HG03108 (cell line): ENCODE measurements around the gene MYO18B.

Experiments used
- ATAC-seq: cut with Tn5 transposase; IDR thresholded peaks from one replicate; pipeline ENCODE4 v1.9.1; 2021; ENCODE audit warnings: moderate library complexity; ENCODE audit not compliant: unreplicated experiment

MYO18B gene

GRCh38 chr22:26033586-26033985 lies 291.6 kb downstream of the MYO18B start:
- ATAC-seq = no peak

DNA sequence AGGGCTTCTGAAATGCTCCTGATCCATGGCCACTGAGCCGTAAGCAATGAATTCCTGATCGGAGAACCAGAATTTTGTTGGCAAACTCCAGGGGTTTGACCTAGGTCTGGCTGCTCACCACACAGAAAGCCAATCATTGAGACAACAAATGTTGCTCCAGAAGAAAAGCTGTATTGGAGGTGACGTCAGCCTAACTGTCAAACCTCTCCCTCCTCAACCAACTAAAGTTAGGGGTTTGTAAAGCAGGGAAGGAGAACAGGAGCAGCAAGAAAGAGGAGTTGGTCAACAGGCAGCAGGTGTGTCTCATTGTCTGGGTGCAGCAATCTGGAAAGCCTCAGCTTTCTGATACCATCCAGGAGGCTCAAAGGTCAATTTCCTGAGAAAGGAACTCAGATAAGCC lies 293.5 kb downstream of the MYO18B start:
- ATAC-seq = no peak

DNA sequence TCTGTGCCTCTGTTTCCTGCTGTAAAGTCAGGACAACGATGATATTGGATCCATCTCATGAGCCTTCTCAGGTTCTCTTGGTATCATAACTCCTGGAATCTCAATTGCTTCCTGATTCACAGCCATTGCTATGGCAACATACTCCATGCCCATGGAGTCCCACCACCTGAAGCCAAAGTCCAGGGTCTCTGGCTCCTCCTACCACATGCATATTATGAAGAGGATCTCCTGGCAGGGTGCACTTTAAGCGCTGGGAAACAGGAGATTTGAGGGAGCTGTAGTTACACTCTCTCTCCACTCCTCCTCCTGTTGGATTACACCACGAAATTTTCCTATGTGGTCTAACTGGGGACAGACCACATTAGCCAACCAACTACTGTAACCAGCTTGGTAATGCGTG lies 296.4 kb downstream of the MYO18B start:
- ATAC-seq = no peak

GRCh38 chr22:26041931-26042330 lies 299.9 kb downstream of the MYO18B start:
- no peak for ATAC-seq

DNA sequence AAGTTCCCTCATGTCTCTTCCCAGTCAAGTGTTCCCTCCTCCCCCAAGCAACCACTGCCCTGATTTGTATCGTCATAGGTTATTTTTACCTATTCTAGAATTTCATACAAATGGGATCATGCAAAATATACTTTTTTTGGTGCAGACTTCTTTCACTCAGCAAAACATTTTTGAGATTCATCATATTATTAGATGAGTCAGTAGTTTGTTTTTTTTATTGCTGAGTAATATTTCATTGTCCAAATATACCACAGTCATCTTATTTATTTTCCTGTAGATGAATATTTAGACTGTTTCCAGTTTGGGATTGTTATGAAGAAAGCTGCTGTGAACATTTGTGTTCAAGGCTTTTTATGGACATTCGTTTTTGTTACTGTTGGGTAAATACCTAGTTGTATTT lies 301.0 kb downstream of the MYO18B start:
- ATAC-seq = no peak

- no peak for ATAC-seq
These were observed 303.1 kb downstream of the MYO18B start for GRCh38 chr22:26045051-26045450.

DNA sequence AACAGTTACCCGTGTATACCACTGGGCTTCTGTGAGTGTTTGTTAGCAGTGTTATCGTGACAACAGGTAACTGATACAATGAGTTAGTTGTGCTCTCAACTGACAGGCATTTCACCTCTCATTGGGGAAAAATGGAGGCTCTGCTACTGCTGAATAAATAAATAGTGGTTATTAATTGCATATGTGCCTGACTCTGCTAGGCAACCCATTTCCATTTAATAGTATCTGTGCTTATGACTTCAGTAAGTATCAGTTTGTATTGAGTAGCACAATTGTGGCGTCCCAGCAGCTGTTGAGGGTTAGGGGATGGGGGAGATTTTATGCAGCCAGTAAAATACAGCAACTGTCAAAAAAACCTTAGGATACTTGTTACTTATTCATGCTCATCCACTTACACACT lies 303.9 kb downstream of the MYO18B start:
- no peak for ATAC-seq

- no peak for ATAC-seq
These were observed 305.5 kb downstream of the MYO18B start for GRCh38 chr22:26047516-26047915.

DNA sequence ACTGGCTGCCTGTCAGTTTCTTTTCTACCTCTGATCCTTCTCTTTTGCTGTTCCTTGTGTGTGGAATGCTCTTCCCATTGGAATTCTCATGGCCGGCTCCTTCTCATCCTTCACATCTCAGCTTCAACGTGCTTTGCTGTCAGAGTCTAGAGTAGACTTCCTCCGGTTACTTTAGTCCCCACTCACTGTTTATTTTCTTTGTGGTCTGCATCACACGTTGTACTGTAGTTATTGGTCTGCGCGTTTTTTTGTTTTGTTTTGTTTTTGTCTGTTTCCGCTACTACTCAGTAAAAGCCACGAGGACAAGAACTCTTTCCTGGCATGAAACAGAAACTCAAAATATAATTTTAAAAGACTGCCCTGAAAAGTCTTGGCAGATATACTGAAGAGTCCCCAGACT lies 305.9 kb downstream of the MYO18B start:
- ATAC-seq = no peak

GRCh38 chr22:26050079-26050478 lies 308.1 kb downstream of the MYO18B start:
- no peak for ATAC-seq

GRCh38 chr22:26053737-26054316 lies 311.8 kb downstream of the MYO18B start:
- no peak for ATAC-seq

DNA sequence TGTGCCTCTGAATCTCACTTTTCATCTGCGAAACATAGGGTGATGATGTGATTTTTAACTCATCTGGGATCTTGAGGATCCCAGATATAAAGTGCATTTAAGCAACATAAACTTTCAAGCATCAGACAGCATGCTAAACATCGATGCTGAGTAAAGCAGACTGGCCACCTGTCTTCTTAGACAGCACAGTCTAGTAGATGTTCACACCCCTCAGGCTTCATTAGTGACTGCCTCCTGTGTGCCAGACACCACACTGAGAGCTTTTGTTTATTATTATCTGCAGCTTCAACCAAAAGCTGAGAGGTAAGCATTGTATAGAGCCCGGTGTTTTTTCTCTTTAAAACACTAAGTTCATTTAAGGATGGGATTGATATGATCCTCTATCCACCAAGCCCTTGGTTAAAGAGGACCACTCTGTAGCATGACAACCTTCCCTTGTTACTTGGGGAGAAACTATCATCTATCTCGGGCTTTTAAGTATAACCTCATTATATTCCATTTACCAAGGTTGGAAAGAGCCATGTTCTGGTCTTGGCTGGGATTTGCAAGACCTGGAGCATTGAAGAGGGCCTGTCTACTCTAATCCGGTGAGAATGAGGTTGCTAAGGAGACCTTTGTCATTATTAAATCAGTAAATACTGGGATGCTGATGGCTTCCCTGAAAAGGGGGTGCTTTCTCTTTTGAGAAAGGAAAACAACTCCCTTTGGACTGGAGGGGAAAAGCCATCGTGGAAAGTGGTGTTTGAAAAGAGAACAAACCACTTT lies 313.0 kb downstream of the MYO18B start:
- ATAC-seq = no peak

- ATAC-seq = no peak
These were observed 313.7 kb downstream of the MYO18B start for GRCh38 chr22:26055693-26056092.

DNA sequence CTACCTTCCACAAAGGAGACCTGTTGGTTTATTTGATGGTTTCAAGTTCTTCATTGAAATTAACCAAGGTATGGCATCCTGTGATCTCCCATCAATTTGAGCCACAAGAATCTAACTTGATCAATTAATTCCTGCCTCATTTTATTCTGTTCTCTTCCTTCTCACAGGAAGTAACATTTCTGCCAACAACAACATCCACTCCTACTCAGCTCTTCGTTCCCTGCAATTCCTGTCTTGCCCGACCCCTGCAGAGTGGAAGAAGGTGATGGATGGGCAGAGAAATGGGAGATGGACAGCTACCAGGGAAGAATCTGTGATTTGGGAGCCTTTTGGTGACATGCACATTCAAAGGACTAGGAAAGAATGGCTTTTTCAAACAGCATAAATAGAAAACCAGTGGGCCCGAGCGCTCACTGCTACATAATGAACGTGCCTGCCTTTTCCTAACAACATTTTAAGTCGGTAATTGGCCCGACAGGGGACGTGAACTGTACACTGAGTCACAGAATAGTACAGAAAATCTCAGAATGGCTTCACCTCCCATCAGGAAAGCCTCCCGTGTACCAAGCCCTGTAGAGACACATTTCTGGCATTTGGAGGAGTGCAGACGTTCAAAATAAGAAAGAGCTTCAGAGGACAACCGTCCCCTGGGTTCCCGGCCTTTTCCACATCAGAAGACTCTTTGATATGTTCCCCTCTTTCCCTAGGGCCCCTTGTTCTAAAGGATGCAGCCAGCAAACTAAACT lies 314.6 kb downstream of the MYO18B start:
- ATAC-seq = no peak

GRCh38 chr22:26057731-26058130 lies 315.7 kb downstream of the MYO18B start:
- no peak for ATAC-seq

DNA sequence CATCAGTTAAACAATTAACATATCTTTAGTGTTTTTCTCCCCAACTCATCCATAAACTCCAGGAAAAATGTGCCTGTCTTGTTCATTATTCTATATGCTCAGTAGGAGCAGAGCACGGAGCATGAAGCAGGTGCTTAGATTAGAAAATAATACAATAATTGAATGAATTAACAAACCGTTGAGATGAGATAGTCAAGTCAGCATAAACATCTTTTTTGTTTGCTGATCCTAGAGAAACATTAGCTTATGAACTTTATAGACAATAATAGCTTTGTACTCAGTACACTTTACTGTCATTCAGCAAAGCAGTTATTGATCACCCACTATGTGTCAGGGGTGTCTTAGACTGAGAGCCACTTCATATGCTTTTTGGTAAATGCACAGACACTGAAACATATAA lies 322.1 kb downstream of the MYO18B start:
- ATAC-seq = no peak

DNA sequence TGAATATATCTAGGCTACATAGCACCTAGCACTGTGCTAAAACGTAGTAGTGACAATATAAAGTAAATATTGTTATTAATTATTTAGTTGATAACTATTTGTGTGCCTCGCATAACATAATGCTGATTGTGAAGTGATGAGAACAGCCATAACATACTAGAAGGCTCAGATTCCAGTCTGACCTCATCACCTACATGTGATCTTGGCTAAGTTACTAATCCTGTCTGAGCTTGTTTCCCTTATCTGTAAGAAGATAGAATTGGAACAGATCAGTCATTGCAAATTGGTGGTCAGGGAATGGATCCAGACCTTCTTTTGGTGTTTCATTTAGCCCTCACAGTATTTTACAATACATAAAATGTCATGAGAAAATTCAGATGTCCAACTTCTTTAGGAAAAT lies 323.9 kb downstream of the MYO18B start:
- ATAC-seq = no peak

- ATAC-seq = no peak
These were observed 324.5 kb downstream of the MYO18B start for GRCh38 chr22:26066534-26066933.

DNA sequence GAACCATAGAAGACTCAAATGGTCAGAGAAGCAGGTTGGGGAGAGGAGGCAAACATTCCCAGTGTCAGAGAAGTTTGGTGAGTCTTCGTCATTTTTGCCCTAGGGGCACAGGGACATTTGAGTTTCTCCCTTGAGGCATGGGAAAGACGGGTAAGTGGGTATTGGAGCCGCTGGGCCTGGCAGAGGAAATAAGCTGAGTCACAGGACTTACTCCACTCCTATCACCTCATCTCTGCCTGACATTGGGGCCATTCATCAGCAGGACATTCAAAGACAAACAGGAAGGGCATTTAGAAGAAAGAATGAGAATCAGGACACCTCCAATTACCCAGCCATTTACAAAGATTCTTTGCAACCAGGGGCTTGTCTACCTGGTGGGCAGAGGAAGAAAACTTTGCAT lies 326.6 kb downstream of the MYO18B start:
- ATAC-seq = no peak

DNA sequence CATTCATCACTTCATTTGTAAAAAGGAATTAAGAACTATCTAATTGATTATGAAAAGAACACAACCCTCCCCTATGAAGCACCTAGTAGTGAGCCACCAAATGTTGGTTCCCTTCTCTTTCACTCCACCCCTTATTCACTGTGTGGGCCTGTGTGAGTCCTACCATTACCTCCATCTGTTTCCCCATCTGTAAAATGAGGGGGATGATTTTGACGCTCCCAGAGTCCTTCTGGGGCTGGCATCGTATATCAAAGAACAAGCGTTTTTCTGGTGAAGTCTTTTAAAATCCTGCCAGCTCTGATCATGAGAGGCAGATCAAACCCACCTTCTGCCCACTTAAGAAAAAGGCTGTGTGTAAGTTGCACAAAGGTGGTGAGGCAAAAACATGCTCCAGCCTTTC lies 330.6 kb downstream of the MYO18B start:
- ATAC-seq = no peak

DNA sequence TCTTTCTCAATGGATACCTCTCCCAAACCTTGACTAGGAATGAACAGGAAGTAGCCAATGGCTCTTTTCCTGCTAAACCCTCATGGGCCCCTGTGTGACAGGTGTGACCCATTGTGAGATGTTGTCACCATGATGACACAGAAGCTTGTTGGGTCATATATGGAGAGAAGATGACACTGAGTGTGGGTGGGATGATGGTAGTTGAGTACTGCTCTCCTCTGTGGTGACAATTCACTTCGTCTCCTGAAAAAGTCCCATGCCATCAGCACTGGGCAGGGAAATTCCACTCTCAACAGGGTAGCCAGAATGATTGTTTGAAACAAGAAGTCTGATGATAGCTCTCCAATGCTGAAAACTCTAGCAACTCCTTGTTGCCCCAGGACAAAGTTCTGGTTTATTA lies 333.3 kb downstream of the MYO18B start:
- ATAC-seq = no peak

- no peak for ATAC-seq
These were observed 337.0 kb downstream of the MYO18B start for GRCh38 chr22:26079009-26079408.
